T1000 (cell line): ENCODE measurements around the gene CIT.
"Not testable (repeated sequence)": the region's sequence is repeated elsewhere in the genome, so short reads cannot be mapped to it uniquely, and the experiment has no call there.

Source experiments
- DNase-seq: peaks from one replicate; lab custom pipeline; 2025; ENCODE audit warnings: mixed read lengths; lab: John Stamatoyannopoulos, UW

The CIT gene

DNA sequence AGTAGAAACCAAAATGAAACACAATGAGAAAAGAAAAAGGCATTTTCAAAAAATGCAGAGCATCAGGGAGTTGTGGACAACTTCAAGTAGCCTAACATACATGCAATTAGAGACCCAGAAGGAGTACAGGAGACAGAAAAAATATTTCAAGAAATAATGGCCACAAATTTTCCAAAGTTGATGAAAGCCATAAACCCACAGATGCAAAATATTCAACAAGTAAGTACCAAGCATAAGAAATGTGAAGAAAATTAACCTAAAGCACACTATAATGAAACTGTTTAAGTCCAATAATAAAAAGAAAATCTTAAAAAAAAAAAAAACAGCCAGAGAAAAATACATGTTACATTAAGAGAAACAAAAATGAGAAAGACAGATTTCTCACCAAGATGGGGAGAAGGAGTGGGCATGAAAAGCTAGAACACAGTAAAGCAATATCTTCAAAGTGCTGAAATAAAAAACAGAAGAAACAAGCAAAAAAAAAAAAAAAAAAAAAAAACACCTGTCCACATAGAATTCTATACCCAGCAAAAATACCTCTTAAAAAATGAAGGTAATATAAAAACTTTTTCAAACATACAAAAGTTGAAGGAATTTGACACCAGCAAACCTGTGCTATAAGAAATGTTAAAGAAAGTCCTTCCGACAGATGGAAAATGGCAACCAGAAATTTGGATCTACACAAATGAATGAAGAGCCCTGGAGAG lies 132.1 kb downstream of the CIT start:
- no peak for DNase-seq

DNA sequence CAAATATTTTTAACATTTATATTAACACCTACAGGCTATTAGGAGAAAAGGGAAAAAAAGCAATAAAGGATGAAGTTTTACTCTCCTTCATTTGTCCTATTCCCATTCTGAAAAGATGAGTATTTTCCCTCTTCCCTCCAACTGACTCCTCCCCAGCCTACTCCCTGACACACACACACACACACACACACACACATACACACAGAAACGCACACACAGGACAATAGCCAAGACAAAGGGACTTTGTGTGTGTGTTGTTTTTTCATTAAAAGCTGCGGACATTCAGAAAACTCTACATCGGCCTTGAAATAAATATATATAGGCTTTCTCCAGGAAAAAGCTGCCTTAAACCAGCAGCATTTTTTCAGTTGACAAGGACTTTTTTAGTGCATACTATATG lies 134.4 kb downstream of the CIT start:
- no peak for DNase-seq

DNA sequence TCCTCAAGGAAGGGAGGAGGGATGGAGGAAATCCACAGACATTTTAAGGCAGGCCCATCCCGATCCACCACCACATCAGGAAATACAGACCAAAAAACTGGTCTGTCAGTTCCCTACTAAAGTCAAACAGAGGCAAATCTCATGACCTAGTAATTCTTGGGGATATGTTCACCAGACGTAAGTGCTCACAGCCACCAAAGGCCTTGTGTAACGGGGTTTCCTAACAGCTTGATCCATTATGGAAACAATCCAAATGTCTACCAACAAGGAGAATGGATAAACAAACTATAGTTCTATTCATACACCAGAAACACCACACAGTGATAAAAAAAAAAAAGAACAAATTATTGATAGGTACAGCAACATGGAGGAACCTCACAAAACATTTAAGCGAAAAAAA lies 136.3 kb downstream of the CIT start:
- DNase-seq = no peak

DNA sequence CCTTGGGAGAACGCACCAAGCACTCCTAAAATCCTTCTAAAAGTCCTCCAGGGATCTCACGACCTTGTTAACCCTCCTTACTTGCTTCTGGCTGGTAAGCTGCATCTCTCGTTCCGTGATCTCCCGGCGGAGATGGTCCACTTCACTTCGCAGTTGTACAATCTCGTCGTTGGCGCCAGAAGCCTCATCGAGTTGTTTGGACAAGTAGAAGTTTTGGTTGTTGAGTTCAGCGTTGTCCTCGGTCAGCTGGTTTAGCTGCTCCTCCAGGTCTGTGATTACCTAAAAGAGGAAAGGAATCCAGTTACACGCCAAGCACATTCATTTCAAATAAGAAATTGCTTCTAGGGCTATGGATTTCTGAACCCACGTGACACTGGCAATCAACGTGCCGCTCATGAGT lies 142.0 kb downstream of the CIT start:
- no peak for DNase-seq

DNA sequence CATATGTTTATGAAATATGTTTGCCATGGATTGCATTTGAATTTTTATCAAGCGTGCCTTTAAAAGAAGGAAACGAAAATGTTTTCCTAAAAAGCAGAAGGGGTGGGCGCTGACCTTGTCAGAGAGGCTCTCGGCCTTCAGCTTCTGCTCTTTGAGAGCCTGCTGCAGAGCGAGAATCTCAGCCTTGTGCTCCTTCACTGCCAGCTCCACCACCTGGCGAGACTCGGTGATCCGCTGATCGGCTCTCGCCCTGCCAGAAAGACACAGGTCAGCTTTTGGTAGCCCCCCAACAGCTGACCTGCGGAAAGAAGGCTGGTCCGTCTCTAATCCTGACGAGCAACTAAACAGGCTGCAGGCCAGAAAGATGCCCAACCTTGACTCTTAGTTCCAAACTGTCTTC lies 146.7 kb downstream of the CIT start:
- no peak for DNase-seq

DNA sequence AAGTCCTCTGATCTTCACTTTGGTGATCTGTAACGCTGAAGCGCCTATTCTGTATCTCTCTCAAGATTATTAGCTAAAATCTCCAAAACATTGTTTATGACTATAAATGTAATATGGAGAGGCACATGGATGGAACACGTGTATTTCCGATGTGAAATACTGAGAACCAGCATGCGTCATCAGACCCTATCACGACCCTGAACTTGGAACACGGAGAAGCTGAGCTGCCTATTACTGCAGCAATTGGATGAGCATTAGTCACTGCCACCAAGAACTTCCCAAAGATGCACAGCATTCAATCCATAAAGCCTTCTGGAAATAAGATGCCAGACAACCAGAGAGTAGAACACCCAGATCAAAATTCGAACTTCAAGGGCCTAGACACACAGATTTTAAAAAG lies 147.2 kb downstream of the CIT start:
- DNase-seq = no peak

DNA sequence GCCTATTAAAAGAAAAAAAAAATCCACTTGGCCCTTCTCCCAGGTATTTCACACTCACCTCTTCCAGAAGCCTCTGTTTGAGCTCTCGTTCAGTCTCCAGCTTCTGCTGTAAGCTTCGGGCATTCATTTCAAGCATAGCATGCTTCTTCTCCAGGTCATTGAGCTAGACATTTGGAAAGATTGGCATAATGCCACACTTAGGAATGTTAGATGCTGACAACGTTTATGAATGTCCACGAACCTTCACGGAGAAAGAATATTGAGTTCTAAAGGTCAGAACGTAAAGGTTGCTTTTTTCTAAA lies 148.7 kb downstream of the CIT start:
- no peak for DNase-seq

DNA sequence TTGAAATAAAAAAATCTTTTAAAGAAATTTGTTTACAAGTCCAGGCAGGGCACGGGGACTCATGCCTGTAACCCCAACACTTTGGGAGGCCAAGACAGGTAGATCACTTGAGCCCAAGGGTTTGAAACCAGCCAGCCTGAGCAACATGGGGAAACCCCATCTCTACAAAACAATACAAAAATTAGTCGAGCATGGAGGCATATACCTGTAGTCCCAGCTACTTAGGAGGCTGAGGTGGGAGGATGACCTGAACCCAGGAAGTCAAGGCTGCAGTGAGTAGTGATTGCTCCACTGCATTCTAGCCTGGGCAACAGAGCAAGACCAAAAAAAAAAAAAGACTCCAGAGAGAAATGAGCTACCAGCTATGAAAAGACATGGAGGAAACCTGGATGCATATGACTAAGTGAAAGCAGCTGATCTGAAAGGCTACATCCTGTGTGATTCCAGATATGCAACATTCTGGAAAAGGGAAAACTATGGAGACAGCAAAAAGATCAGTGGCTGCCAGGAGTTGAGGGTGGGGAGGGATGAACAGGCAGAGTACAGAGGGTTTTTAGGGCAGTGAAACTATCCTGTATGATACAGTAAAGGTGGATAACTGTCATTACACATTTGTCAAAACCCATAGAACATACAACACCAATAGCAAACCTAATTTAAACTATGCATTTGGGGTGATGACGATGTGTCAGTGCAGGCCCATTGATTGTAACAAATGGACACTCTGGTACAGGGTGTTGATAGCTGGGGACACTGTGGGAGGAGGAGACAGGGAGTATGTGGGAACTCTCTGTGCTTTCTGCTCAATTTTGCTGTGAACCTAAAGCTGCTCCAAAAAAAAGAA lies 149.3 kb downstream of the CIT start:
- no peak for DNase-seq

DNA sequence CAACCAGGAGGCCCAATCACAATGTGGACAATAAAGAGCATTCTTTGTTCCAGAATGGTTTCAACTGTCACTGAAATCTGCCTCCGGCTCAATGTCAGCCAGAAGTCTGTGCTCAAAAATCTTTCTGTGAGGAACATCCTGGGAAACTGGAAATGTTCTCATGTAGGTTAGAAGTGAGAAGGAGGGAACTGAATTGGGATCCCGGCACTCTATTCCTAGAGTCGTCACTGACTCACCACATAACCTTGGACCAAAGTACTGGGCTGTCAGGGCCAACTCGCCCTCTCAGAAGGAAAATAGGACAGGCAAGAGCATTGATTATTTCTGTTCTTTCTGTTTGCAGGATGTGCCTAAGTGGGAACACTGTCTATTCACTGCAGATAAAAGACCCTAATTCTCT lies 151.6 kb downstream of the CIT start:
- no peak for DNase-seq

DNA sequence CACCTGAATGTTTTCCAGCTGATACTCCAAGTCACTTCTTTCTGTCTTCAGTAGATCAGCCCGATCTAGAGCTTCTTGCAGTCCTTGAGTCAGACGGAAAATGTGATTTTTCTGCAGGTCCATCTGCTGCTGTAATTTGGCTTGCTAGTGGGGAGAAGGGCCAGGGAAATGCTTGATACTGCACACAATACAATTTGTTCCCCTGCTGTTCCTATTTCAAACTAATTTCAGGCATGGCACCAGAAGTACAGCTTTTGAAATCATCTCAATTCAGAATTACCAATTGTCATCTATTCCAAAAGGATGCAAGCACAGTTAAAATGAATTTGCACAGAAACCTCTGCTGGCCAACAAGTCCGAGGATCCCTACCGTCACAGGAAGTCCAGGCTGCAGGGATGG lies 155.8 kb downstream of the CIT start:
- DNase-seq = no peak

DNA sequence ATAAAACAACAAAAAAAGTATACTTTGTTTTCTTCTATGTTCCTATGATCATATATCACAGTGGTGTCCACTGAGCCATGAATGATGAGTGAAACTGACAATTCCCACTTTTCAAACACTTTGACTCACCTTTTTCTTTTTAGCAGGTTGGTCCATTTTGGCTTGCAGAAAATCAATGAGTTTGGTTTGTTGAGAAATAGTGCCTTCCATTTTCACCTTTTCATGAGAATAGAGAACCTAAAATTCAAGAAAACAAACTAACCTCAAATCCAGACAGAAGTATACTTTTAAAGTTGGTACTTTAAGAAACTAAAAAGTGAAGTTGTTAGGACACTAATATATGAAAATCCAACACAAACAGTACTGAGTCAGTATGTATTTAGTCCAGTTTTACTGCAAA lies 156.8 kb downstream of the CIT start:
- no peak for DNase-seq

DNA sequence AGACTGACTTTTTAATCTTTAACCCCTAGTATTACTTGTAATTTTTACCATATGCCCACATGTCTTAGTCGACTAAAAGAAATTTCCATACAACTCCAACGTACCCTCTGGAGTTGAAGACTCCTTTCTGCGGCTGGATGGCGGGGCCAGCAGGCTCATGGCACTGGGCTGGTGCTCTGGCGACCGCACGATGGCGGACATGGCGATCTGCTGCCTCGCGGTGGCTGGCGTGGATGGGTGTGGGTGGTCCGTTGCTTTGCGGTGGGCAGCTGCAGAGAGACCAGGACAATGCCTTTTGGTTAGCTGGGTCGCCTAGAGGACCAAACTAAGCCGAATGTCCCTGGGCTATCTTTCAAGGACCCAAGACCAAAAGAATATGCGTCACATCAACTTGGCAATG lies 159.0 kb downstream of the CIT start:
- DNase-seq = no peak

DNA sequence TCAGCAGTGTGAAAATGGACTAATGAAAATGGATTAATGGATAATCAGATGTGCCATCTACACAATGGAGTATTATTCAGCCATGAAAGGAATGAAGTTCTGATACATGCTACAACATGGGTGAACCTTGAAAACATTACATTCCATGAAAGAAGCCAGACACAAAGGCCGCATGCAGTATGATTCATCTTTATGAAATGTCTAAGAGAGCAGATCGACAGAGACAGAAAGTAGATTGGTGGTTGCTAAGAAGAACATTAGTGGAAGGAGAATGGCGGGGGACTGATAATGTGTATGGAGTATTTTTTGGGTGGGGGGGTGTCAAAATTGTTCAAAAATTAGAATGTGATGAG lies 161.9 kb downstream of the CIT start:
- DNase-seq = no peak

DNA sequence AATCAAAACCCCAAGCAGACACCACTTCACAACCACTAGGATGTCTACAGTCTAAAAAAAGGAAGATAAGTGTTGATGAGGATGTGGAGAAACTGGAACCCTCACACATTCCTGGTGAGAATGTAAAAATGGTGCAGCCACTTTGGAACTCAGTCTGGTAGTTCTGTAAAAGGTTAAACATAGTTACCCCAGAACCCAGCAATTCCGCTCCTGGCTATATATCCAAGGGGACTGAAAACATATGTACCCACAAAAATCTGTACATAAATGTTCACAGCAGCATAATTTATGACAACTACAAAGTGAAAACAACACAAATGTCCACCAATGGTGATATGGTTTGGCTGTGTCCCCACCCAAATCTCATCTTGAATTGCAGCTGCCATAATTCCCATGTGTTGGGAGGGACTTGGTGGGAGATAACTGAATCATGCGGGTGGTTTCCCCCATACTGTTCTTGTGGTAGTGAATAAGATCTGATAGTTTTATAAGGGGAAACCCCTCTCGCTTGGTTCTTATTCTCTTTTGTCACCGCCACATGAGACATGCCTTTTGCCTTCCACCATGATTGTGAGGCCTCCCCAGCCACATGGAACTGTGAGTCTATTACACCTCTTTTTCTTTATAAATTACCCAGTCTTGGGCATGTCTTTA lies 162.4 kb downstream of the CIT start:
- DNase-seq = no peak

DNA sequence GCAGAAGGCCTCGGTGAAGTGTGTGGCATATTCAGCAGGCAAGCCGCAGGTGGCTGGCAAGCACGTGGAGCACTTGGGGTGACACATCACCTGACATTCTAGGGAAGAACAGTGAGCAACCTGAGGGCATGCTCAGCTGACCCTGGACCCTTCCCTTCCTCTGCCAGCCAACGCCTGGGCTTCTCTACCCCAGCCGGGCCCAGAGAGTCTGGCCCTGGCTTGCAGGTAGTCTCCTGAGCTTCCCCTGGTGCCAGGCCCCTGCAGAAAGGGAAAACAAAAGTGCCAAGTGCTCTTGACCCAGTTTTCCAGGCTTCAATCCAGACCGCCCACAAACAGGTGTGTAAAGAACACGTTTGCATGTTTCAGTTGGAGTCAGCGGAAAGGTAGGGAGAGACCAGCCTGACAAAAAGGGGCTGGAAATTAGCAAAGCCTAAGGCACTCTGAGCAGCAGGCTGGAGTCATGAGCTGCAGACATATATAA lies 163.5 kb downstream of the CIT start:
- DNase-seq = no peak

DNA sequence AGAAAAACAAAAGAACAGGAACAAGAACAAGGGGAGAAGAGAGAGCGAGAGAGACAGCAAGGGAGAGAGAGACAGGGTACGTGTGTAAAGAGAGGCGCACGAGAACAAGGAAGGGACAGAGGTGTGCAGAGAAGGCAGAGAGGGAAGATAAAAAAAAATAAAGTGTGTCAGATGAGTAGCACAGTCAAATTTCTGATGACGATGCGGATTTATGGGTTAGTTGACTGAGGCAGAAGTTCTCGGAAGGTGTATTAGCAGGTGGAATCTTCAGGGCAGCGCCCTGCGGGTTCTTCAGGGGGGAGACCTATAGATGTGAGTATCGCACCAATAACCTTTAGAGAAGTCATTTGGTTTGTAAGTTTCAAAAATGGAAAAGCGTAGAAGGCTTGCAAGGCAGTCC lies 164.4 kb downstream of the CIT start:
- DNase-seq = no peak

DNA sequence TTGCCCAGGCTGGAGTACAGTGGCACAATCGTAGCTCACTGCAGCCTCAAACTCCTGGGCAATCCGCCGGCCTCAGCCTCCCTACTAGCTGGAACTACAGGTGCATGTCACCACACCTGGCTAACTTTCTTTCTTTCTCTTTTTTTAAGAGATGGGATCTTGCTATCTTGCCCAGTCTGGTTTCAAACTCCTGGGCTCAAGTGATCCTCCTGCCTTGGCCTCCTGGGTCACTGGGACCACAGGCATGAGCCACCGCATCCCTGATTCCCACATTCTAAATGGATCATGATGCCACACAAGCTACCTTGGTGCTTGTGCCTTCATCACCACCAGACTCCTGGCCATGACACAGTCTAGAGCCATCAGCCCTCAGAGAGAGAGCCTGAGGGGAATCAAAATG lies 165.4 kb downstream of the CIT start:
- DNase-seq = no peak

DNA sequence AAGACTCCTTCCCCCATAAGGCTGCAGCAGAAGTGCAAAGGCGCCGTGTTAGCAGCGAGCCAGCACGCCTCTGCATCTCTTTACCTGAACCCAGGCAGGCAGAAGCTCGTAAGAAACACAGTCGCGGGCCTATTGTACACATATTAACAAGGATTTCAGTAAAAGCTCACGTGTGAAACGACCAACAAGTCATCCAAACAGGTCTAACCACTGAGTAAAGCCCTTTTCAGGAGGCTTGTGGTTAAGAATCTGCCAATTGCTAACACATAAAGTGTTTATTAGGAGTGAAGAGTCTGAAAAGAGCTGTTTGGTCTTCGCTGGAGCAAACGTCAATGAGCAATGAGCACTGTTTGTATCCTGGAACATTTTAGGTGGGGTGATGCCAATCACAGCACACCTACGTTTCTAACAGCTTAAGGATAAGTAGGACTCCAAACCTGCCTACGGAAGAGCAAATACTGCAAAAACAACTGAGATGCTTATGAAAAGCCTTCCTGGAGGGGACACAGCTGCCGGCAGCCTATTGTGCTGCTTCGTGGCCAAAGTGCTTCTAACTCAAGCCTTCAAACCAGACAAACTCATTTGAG lies 166.1 kb downstream of the CIT start:
- DNase-seq = no peak

DNA sequence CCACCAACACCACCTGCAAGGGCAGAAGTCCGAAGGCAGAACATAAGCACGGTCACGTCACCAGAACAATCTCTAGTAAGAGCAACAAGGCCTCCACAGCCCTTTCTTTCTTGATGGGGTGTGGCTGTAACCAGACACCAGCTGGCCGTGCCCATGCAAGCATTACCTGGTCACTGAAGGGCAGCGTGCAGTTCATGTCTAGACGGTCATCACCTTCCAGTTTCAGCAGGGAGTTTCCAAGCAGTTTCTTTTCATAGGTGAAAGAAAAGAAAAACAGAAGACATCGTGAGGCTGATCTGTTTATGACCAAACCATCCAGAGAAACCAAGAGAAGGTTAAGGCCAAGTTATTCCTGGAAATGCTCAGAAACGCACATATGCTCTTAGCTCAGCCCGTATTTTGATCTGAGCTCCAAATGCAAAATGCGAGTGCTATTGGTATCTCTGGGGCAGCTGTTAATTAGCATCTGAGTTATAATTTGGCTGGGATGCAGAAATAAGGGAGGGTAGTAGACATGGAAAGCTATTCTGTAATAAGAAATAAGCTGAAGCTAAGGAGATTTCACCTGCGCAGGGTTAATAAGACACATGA lies 166.7 kb downstream of the CIT start:
- DNase-seq = no peak

DNA sequence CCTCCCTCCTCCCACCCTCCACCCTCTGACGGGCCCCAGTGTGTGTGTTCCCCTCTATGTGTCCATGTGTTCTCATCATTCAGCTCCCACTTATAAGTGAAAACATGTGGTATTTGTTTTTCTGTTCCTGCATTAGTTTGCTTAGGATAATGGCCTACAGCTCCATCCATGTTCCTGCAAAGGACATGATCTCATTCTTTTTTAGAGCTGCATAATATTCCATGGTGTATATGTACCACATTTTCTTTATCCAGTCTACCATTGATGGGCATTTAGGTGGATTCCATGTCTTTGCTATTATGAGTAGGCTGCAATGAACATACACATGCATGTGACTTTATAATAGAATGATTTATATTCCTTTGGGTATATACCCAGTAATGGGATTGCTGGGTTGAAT lies 170.7 kb downstream of the CIT start:
- not testable (repeated sequence) for DNase-seq

DNA sequence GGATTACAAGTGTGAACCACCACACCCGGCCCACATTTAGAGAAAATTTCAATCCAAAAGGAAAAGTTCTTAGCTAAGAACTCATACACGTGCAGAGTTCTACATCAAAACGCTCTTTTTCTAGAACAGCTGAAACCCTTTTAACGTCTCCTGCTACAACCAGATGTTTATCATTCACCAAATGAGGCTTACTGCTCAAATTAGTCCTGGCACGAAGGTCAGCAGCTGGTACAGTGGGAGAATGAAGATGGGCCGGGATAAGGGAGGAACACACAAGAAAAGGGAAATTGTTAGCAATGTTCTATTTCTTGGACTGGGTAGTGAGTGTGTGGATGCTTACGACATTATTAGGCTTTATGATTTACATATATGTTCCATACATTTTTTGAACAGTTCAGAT lies 171.9 kb downstream of the CIT start:
- DNase-seq = no peak

DNA sequence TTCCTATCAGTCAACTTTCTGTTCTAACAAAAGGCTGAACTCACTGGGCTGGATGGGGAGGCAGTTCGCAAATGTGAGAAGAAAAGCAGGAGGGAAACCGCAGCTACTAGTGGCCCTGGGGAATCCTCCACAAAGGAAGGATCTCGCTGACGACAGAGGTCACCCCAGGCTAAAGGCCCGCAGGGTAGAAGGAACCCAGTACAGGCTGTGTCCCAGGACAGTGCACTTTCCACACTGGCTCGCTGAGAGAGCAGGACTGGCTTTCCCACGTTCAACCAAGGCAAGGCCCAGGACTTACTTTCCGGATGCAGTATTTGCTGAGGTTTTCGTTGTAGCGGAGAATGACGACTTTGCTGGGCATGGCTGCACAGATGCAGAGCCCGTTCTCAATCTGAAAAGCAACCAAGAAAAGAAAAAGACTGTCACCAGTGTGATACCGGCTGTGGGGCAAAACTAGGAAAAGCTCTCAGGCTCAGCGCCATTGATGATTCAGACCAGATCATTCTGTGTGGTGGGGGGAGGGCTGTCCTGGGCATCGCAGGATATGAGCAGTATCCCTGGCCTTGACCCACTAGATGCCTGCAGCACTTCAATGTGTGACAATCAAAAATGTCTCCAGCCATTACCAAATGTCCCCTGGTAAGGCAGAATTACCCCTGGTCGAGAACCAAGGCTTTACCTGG lies 172.9 kb downstream of the CIT start:
- DNase-seq = no peak
